ENCODE data around the gene HS1BP3. TPM values are rescaled to one million over a fixed set of nuclear protein-coding genes. Genes with fewer than 3 reads are reported as not detected.

HS1BP3 gene
- total RNA-seq, 2 experiments from 2014 or later: 14.1 to 14.4 TPM

DNA sequence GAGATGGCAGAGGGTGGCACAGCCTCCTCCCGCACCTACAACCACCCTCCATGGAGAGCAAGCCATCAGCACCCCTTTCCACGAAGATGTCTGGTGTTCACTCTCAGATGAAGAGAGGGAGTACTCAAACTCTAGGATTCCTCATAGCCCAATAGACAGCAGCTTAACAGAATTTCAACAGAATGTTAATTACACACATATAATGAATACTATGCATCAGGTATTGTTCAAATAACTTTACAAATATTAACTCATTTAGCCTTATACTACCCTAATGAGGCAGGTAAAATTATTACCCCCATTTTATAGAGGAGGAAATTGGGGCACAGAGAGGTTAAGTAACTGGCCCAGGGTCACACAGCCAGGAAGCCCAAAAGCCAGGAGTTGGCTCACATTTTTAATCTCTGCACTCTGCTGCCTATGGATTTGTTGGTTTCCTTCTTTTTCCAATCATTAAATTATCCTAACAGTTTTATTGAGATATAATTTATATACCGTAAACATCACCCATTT is 39.0 kb downstream of the HS1BP3 start:
- Mint-ChIP-seq H3K36me3 (ENCODE audit: low read depth) (no peaks in the 10 kb centered on the region), H3K4me1 (no peaks in the 10 kb centered on the region), H3K27me3 (no peaks in the 10 kb centered on the region), H3K9me3 (peaks cover 2% of the 10 kb centered on the region), H3K27ac (no peak overlapping the region), H3K4me3 (no peak overlapping the region)
- ChIA-PET CTCF (interaction anchor here (1.1 kb wide), 1 partner anchor 17 kb away, joined by 3 read pairs; no protein-coding TSS in a partner anchor), POLR2A (no interaction called here)
- DNase-seq: no peak

GRCh38 chr2:20611077-20611843 is 39.6 kb downstream of the HS1BP3 start:
- Mint-ChIP-seq H3K4me1 (no peaks in the 10 kb centered on the region), H3K27ac (no peak overlapping the region), H3K27me3 (no peaks in the 10 kb centered on the region), H3K9me3 (peaks cover 2% of the 10 kb centered on the region), H3K36me3 (ENCODE audit: low read depth) (no peaks in the 10 kb centered on the region), H3K4me3 (no peak overlapping the region)
- ChIA-PET CTCF (interaction anchor here (1.1 kb wide), 1 partner anchor 18 kb away, joined by 3 read pairs; no protein-coding TSS in a partner anchor), POLR2A (no interaction called here)
- no peak for DNase-seq

- no peaks in the 10 kb centered on the region for H3K4me1 Mint-ChIP-seq
- no peaks in the 10 kb centered on the region for H3K27me3 Mint-ChIP-seq
- peaks cover 2% of the 10 kb centered on the region for H3K9me3 Mint-ChIP-seq
- no peak overlapping the region for H3K27ac Mint-ChIP-seq
- H3K4me3 Mint-ChIP-seq: no peak overlapping the region
- CTCF ChIA-PET: interaction anchor here (1.2 kb wide), 1 partner anchor 10 kb away, joined by 3 read pairs; no protein-coding TSS in a partner anchor
- no peaks in the 10 kb centered on the region for H3K36me3 Mint-ChIP-seq (ENCODE audit: low read depth)
- DNase-seq: no peak
- POLR2A ChIA-PET: no interaction called here
Observed at GRCh38 chr2:20609995-20610357, 40.9 kb downstream of the HS1BP3 start.

GRCh38 chr2:20609349-20609994 is 41.4 kb downstream of the HS1BP3 start:
- ChIA-PET POLR2A (no interaction called here), CTCF (interaction anchor here (1.2 kb wide), 1 partner anchor 10 kb away, joined by 3 read pairs; no protein-coding TSS in a partner anchor)
- H3K27me3 Mint-ChIP-seq: no peaks in the 10 kb centered on the region

GRCh38 chr2:20608666-20609348 is 42.1 kb downstream of the HS1BP3 start:
- no peaks in the 10 kb centered on the region for H3K4me1 Mint-ChIP-seq

More at GRCh38 chr2:20609349-20609994, 41.4 kb downstream of the HS1BP3 start:
- Mint-ChIP-seq H3K9me3 (peaks cover 2% of the 10 kb centered on the region), H3K4me3 (no peak overlapping the region), H3K36me3 (ENCODE audit: low read depth) (no peaks in the 10 kb centered on the region), H3K27ac (no peak overlapping the region), H3K4me1 (no peaks in the 10 kb centered on the region)
- no peak for DNase-seq

DNA sequence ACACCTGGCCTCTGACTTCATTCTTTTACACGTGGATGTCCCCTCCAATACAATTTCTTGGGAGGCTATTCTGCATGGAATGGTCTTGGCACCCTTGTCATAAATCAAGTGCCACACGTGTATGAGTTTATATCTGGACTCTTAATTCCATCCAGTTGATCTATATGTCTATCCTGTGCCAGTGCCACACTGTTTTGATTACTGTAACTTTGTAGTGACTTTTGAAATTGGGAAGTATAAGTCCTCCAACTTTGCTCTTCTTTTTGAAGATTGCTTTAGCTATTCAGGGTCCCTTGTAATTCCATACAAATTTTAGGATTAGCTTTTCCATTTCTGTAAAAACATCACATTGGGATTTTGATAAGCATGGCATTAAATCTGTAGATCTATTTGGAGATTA is 43.5 kb downstream of the HS1BP3 start:
- CTCF ChIA-PET: interaction anchor here (0.7 kb wide), 1 partner anchor 211 kb away, joined by 3 read pairs; no protein-coding TSS in a partner anchor
- Mint-ChIP-seq H3K27ac (no peak overlapping the region), H3K4me3 (no peak overlapping the region), H3K36me3 (ENCODE audit: low read depth) (no peaks in the 10 kb centered on the region), H3K4me1 (no peaks in the 10 kb centered on the region), H3K27me3 (no peaks in the 10 kb centered on the region), H3K9me3 (peaks cover 2% of the 10 kb centered on the region)
- POLR2A ChIA-PET: no interaction called here
- DNase-seq: no peak

More at GRCh38 chr2:20608666-20609348, 42.1 kb downstream of the HS1BP3 start:
- Mint-ChIP-seq H3K27ac (no peak overlapping the region), H3K36me3 (ENCODE audit: low read depth) (no peaks in the 10 kb centered on the region), H3K4me3 (no peak overlapping the region), H3K27me3 (no peaks in the 10 kb centered on the region), H3K9me3 (peaks cover 2% of the 10 kb centered on the region)
- no peak for DNase-seq
- CTCF ChIA-PET: interaction anchor here (1.2 kb wide), 1 partner anchor 9 kb away, joined by 3 read pairs; no protein-coding TSS in a partner anchor
- POLR2A ChIA-PET: no interaction called here

- no peaks in the 10 kb centered on the region for H3K36me3 Mint-ChIP-seq (ENCODE audit: low read depth)
- POLR2A ChIA-PET: interaction anchor here (0.6 kb wide), 1 partner anchor 558 kb away, joined by 4 read pairs; no protein-coding TSS in a partner anchor
Observed at GRCh38 chr2:20606198-20606597, 44.7 kb downstream of the HS1BP3 start.

DNA sequence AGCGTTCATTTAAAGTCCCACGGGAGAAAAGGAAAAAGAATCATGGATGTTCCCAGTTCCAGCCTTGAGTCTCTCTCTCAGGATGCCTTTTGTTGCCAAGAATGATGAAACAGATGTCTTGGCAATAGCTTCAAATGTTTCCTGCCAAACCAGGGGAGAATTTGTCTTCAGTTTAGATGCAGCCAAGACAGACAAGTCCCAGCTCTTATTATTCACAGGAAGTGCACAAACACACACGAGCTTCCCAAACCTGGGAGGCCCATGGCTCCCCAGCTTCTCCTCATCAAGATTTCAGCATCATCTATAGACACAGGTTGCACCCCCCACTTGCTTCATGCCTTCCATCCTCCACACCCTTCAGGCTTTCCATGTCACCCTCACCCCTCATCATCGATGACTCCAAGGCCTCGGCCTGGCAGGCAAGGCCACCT is 45.9 kb downstream of the HS1BP3 start:
- Mint-ChIP-seq H3K4me1 (no peaks in the 10 kb centered on the region), H3K27me3 (no peaks in the 10 kb centered on the region), H3K9me3 (peaks cover 2% of the 10 kb centered on the region), H3K4me3 (no peak overlapping the region), H3K36me3 (ENCODE audit: low read depth) (no peaks in the 10 kb centered on the region), H3K27ac (no peak overlapping the region)
- ChIA-PET CTCF (interaction anchor here (1.0 to 1.8 kb wide), 3 partner anchors 8 to 12 kb away, joined by 3 to 4 read pairs (median 3); no protein-coding TSS in a partner anchor), POLR2A (no interaction called here)
- DNase-seq: no peak

More at GRCh38 chr2:20606198-20606597, 44.7 kb downstream of the HS1BP3 start:
- no peak overlapping the region for H3K4me3 Mint-ChIP-seq
- no peak overlapping the region for H3K27ac Mint-ChIP-seq
- no peak for DNase-seq
- H3K9me3 Mint-ChIP-seq: peaks cover 2% of the 10 kb centered on the region
- CTCF ChIA-PET: interaction anchor here (1.2 kb wide), 2 partner anchors 9 to 11 kb away, joined by 3 to 5 read pairs; no protein-coding TSS in a partner anchor
- no peaks in the 10 kb centered on the region for H3K4me1 Mint-ChIP-seq
- H3K27me3 Mint-ChIP-seq: no peaks in the 10 kb centered on the region

- H3K4me1 Mint-ChIP-seq: no peaks in the 10 kb centered on the region
- CTCF ChIA-PET: interaction anchor here (1.0 to 1.8 kb wide), 2 partner anchors 8 to 9 kb away, joined by 3 to 4 read pairs; no protein-coding TSS in a partner anchor
- H3K27ac Mint-ChIP-seq: no peak overlapping the region
- POLR2A ChIA-PET: no interaction called here
- no peak overlapping the region for H3K4me3 Mint-ChIP-seq
- H3K27me3 Mint-ChIP-seq: no peaks in the 10 kb centered on the region
- H3K36me3 Mint-ChIP-seq (ENCODE audit: low read depth): no peaks in the 10 kb centered on the region
- H3K9me3 Mint-ChIP-seq: peaks cover 2% of the 10 kb centered on the region
- no peak for DNase-seq
Observed at GRCh38 chr2:20604401-20604911, 46.4 kb downstream of the HS1BP3 start.

DNA sequence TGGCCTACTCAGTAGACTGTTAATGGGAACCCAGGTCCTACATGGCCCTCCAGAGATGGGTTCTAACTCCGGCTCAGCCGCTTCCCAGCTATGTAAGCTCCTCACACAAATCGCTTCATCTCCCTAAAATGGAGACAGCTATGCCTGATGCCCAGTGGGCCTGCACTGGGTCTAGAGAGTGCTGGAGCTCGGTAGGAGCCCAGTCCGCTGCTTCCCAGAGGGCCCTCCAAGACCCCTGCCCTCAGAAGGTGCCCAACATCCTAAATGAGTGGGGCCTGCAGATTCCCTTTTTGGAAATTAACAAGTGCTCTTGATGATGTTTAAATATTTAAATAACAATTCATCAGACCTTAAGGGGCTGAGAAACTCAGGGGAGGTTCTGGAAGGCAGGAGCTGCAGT is 47.1 kb downstream of the HS1BP3 start:
- POLR2A ChIA-PET: no interaction called here
- no peak overlapping the region for H3K4me3 Mint-ChIP-seq
- H3K36me3 Mint-ChIP-seq (ENCODE audit: low read depth): no peaks in the 10 kb centered on the region
- H3K4me1 Mint-ChIP-seq: no peaks in the 10 kb centered on the region
- no peak overlapping the region for H3K27ac Mint-ChIP-seq
- no peak for DNase-seq
- H3K9me3 Mint-ChIP-seq: peaks cover 2% of the 10 kb centered on the region
- H3K27me3 Mint-ChIP-seq: no peaks in the 10 kb centered on the region
- CTCF ChIA-PET: interaction anchor here (0.5 to 1.8 kb wide), 2 partner anchors 9 to 415 kb away, joined by 3 to 4 read pairs; no protein-coding TSS in a partner anchor

GRCh38 chr2:20602803-20603202 is 48.1 kb downstream of the HS1BP3 start:
- Mint-ChIP-seq H3K27ac (no peak overlapping the region), H3K36me3 (ENCODE audit: low read depth) (no peaks in the 10 kb centered on the region), H3K4me1 (no peaks in the 10 kb centered on the region), H3K4me3 (no peak overlapping the region), H3K27me3 (no peaks in the 10 kb centered on the region), H3K9me3 (peaks cover 2% of the 10 kb centered on the region)
- ChIA-PET POLR2A (no interaction called here), CTCF (interaction anchor here (1.0 to 1.1 kb wide), 2 partner anchors 39 to 468 kb away, joined by 3 to 4 read pairs; no protein-coding TSS in a partner anchor)
- no peak for DNase-seq

DNA sequence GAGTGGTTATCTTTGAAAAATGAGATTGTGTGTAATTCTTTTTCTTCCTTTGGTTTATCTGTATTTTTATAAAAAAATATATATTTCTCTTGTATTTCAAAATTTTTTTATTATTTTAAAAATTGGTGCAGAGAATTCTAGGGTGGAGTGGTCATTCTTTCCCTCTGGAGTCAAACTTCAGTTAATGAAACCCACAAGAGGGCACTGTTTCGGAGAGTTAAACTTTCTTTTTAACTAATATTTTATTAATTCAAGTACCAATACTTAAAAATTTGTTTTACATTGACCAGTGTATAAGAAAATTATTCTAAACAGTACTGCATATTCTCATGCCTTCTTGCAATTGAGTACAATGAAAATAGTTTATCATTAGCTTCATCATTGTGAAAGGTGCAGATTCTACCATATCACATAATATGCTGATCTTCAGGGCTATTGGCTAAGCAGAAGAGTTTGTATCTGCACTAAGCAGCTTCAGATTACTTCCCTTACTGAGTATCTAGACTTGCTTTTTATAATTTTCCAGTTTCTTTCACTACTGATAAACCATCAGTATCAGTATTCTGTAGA is 50.1 kb downstream of the HS1BP3 start:
- Mint-ChIP-seq H3K4me3 (no peak overlapping the region), H3K4me1 (peaks cover 5% of the 10 kb centered on the region), H3K36me3 (ENCODE audit: low read depth) (no peaks in the 10 kb centered on the region), H3K9me3 (no peaks in the 10 kb centered on the region), H3K27me3 (no peaks in the 10 kb centered on the region), H3K27ac (no peak overlapping the region)
- CTCF ChIA-PET: no interaction called here
- POLR2A ChIA-PET: no interaction called here
- no peak for DNase-seq

All from activated CD4-positive, alpha-beta T cell treated with anti-CD3 and anti-CD28 coated beads, Interleukin-2, amount 10 ng/mL, durations not matched to agents 7 days and 5 days (primary cell).